Fibroblast of pulmonary artery (primary cell): ENCODE results near the gene TMEM176A.
"Not testable (repeated sequence)": the region's sequence is repeated elsewhere in the genome, so short reads cannot be mapped to it uniquely, and the experiment has no call there.

Source experiments
- DNase-seq: peaks from one replicate; pipeline ENCODE4 v3.0.0-alpha.2; 2010; ENCODE audit warnings: low read depth
- H3K4me3 ChIP-seq: replicated peaks from 2 replicates; pipeline ENCODE4 v1.5.1; 2011; ENCODE audit warnings: low read depth, mild to moderate bottlenecking, control low read depth, low read length, moderate library complexity
- CTCF ChIP-seq: IDR thresholded peaks from 2 replicates; pipeline ENCODE4 v1.5.1; 2011; ENCODE audit warnings: mild to moderate bottlenecking, control low read depth, low read length, inconsistent platforms; ENCODE audit errors: missing control alignments

TMEM176A gene

GRCh38 chr7:150804802-150805201 lies 4.2 kb downstream of the TMEM176A start:
- no peak for DNase-seq
- no peak overlapping the region for H3K4me3 ChIP-seq

GRCh38 chr7:150805864-150806263 lies 5.3 kb downstream of the TMEM176A start:
- no peak overlapping the region for H3K4me3 ChIP-seq
- TF ChIP-seq CTCF: no peak
- DNase-seq: no peak

More at GRCh38 chr7:150804802-150805201, 4.2 kb downstream of the TMEM176A start:
- no peak for TF ChIP-seq CTCF

GRCh38 chr7:150806454-150806853 lies 5.9 kb downstream of the TMEM176A start:
- no peak for DNase-seq
- TF ChIP-seq CTCF: no peak
- H3K4me3 ChIP-seq: no peak overlapping the region

- no peak for DNase-seq
- no peak overlapping the region for H3K4me3 ChIP-seq
- no peak for TF ChIP-seq CTCF
Observed at GRCh38 chr7:150806863-150807262, 6.3 kb downstream of the TMEM176A start.

GRCh38 chr7:150807616-150808438 lies 7.3 kb downstream of the TMEM176A start:
- DNase-seq, H3K4me3 ChIP-seq: not testable (repeated sequence)

GRCh38 chr7:150814328-150815001 lies 13.9 kb downstream of the TMEM176A start:
- H3K4me3 ChIP-seq: no peak overlapping the region
- no peak for TF ChIP-seq CTCF
- no peak for DNase-seq

- no peak overlapping the region for H3K4me3 ChIP-seq
- no peak for TF ChIP-seq CTCF
- DNase-seq: no peak
Observed at GRCh38 chr7:150818971-150819370, 18.4 kb downstream of the TMEM176A start.
